NCI-H1105 (cell line): ENCODE results near the gene MYZAP.
A peak's percentile ranks its signal among the peaks of the same experiment; 100 is the strongest.
"Not testable (repeated sequence)": the region's sequence is repeated elsewhere in the genome, so short reads cannot be mapped to it uniquely, and the experiment has no call there.

ENCODE experiments used
- DNase-seq: peaks from one replicate; lab custom pipeline; 2025; lab: John Stamatoyannopoulos, UW

MYZAP gene

GRCh38 chr15:57594479-57594878 is 2.8 kb downstream of the MYZAP start:
- DNase-seq, result no peak

GRCh38 chr15:57595011-57595866 is 3.5 kb downstream of the MYZAP start:
- DNase-seq, result peak; percentile 69

- DNase-seq, result no peak
Observed at GRCh38 chr15:57596301-57596855, 4.7 kb downstream of the MYZAP start.

GRCh38 chr15:57596978-57597377 is 5.3 kb downstream of the MYZAP start:
- no peak for DNase-seq

GRCh38 chr15:57597431-57597830 is 5.7 kb downstream of the MYZAP start:
- no peak for DNase-seq

GRCh38 chr15:57598346-57598745 is 6.6 kb downstream of the MYZAP start:
- DNase-seq, result no peak

GRCh38 chr15:57599296-57599810 is 7.6 kb downstream of the MYZAP start:
- no peak for DNase-seq

- no peak for DNase-seq
Observed at GRCh38 chr15:57600197-57600596, 8.5 kb downstream of the MYZAP start.

GRCh38 chr15:57604507-57604906 is 12.8 kb downstream of the MYZAP start:
- no peak for DNase-seq

- no peak for DNase-seq
Observed at GRCh38 chr15:57605491-57605890, 13.8 kb downstream of the MYZAP start.

- no peak for DNase-seq
Observed at GRCh38 chr15:57606048-57606447, 14.3 kb downstream of the MYZAP start.

- no peak for DNase-seq
Observed at GRCh38 chr15:57606816-57607215, 15.1 kb downstream of the MYZAP start.

- DNase-seq, result no peak
Observed at GRCh38 chr15:57607570-57608000, 15.9 kb downstream of the MYZAP start.

- no peak for DNase-seq
Observed at GRCh38 chr15:57609805-57610529, 18.3 kb downstream of the MYZAP start.

GRCh38 chr15:57611123-57611522 is 19.4 kb downstream of the MYZAP start:
- DNase-seq, result no peak

- no peak for DNase-seq
Observed at GRCh38 chr15:57611938-57612337, 20.2 kb downstream of the MYZAP start.

- no peak for DNase-seq
Observed at GRCh38 chr15:57614241-57614640, 22.5 kb downstream of the MYZAP start.

GRCh38 chr15:57615951-57616496 is 24.3 kb downstream of the MYZAP start:
- DNase-seq, result not testable (repeated sequence)

- no peak for DNase-seq
Observed at GRCh38 chr15:57618325-57618724, 26.6 kb downstream of the MYZAP start.

- no peak for DNase-seq
Observed at GRCh38 chr15:57619746-57620145, 28.0 kb downstream of the MYZAP start.

- no peak for DNase-seq
Observed at GRCh38 chr15:57624730-57625129, 33.0 kb downstream of the MYZAP start.

GRCh38 chr15:57625703-57626448 is 34.2 kb downstream of the MYZAP start:
- no peak for DNase-seq
